GM21367 (cell line): Measurements from ENCODE around the gene THBS3.
"Not testable (repeated sequence)": the region's sequence is repeated elsewhere in the genome, so short reads cannot be mapped to it uniquely, and the experiment has no call there.

Experiments used
- ATAC-seq: cut with Tn5 transposase; IDR thresholded peaks from one replicate; pipeline ENCODE4 v1.9.1; 2021; ENCODE audit not compliant: unreplicated experiment

Gene THBS3

DNA sequence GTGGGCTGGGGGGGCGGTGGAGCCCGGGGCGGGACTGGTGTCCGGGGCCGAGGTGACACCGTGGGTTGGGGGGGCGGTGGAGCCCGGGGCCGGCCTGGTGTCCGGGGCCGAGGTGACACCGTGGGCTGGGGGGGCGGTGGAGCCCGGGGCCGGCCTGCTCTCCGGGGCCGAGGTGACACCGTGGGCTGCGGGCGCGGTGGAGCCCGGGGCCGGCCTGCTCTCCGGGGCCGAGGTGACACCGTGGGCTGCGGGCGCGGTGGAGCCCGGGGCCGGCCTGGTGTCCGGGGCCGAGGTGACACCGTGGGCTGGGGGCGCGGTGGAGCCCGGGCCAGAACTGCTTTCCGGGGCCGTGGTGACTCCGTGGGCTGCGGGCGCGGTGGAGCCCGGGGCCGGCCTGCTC lies 17.8 kb downstream of the THBS3 start:
- ATAC-seq, result not testable (repeated sequence)

DNA sequence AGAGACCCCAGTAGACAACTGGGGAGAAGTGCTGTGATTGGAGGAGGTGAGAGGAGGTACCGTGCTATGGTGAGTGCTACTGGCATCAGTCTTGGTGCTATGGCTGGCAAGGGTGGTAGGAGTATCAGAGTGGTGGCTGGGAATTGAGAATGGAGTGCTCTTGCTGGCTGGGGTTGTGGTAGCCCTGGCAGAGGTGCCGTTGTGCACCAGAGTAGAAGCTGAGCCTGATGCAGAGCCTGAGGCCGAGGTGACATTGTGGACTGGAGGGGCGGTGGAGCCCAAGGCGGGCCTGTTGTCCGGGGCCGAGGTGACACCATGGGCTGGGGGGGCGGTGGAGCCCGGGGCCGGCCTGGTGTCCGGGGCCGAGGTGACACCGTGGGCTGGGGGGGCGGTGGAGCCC lies 19.4 kb downstream of the THBS3 start:
- no peak for ATAC-seq

DNA sequence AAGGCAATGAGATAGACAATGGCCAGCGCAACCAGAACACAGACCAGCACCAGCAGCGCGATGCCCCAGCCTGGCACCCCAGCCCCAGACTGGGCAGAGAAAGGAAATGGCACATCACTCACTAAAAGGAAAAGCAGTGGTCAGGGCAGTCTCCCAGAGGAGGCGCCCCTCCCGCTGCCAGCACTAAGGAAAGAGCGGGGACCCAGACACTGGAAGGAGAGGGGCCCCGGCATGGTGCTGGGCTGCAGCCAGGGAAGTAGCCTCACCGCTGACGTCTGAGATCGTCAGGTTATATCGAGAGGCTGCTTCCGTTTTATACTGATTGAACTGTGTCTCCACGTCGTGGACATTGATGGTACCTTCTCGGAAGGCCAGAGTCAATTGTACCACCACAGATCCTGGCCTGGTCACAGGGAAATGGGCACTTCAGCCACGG lies 20.2 kb downstream of the THBS3 start:
- no peak for ATAC-seq

DNA sequence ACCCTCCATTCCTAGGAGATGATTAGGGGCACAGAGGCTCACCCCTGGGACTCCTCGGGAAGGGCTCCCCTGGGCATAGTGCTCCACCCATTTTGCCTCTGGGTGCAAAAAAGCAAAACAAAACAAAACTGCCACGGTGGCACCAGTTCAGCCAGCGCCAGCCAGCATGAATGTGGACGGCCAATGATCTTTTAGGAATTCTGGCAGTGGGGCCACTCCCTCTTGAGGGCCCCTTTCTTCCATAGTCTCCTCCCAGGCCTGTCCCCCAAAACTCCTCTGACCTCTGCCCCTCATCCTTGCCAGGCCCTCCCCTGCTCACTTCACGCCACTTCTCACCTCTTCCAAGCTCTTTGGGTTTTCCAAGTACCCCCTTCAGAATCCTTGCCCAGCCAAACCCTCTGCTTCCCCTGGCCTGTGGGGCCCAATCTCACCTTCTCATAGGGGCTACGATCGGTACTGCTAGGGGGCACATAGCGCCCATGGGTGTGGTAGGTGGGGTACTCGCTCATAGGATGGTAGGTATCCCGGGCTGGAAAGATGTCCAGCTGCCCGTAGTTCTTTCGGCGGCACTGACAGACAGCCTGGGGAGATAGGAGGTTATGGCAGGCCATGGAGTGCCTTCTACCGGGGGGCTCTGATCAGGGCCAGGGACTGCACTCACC lies 20.8 kb downstream of the THBS3 start:
- ATAC-seq, result no peak

DNA sequence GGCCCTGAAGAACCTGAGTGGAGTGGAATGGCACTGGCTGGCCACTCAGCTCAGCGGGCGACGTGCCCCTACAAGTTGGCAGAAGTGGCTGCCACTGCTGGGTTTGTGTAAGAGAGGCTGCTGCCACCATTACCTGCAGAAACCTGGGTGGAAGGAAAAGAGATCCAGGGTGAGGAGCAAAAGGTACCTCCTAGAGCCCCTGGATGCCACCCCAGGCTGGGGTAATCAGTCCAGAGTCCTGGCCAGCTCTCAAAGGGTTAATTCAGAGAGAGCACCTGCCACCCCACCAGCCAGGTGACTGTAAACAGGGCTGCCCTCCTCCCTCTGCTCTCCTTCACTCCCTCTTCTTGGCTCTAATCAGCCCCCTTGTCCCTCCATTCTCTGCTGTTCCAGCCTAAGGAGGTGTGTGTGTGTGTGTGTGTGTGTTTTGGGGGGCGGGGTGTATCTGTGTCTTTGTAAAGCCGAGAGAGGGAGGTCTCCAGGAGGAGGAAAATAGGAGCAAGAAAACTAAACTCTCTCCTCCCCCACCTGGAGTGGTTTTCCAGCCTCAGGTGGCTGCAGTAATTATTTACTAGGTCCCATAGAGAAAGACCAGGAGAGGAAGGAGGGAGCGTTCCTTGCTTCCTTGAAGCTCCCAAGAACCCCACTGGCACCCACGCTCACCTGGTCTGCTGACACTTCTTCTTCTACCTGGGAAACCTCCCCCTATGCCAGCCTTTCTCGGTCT lies 21.5 kb downstream of the THBS3 start:
- no peak for ATAC-seq

DNA sequence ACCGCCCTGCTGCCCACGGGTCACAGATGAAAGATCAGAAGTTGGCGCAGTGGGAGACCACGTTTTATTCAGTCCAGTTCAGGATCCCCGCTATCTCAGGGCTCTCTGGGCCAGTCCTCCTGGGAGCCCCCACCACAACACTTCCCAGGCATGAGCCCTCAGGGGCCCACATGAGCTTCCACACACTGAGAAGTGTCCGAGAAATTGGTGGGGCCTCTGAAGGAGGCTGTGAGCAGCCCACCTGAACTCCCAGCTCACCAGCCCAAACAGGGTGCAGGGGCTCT lies 22.0 kb downstream of the THBS3 start:
- no peak for ATAC-seq

DNA sequence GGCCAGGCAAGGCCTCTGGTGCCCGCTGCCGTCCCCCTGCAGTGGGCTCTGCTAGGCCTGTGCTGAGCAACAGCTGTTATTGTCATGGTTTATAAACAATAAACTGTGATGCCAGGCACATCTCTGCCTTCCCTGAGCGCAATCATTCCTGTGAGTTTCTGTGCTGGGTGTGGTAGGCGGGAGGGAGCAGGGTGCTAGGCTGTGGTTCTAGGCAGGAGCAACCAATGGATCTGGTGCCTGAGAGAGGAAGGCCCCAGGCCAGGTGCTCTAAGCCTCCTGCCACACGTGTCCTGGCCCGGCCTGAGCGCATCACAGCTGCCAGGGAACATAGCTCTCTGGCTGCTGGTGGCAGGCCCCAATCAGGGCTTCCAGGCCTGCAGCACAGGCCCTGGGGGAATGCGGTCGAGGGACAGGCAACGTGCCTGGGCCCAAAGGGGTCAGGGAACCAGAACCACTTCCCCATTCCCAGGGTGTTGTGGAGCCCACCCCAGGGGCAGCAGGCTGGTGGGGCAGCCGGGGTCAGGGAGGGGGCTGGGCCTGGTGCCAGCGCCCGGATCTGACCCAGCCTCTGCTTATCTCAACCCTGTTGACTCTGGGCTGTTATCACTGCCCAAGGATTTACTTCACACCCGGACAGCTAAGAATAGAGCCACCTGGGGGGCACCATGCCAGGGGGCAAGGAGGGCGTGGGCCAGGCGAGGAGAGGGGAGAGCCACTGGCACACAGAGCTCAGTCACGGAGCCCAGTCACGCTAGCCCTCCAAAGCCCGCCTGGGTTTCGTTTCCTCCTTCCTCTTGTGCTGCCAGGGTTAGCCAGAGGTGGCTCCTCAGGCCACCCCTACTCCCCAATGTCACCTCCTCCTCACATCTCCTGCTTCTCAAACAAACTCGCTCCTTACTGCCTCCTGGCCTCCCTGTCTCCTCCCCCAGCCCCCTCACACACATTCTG lies 22.6 kb downstream of the THBS3 start:
- ATAC-seq, result peak; percentile 61

DNA sequence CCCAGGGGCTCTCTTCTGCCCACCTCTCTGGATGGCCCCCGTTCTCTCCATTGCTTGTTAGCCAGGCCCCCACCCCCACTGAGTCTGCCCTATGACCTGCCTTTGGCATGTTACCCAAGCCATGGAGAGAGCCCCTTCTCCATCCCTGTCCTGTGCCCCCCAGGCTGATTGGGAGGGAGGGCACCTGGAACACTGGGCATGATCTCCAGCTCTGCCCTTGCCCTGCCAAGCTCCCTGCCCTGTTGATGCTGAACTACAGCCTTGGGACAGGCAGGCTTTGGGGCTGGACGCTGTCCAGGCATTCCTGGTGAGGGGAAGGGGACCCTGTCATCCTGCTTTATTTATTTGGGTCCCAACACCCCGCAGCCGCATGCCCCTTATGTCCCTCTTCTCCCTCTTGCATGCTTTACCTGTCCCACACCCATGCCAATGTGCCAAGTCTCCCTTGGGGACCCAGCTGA lies 23.3 kb downstream of the THBS3 start:
- no peak for ATAC-seq

DNA sequence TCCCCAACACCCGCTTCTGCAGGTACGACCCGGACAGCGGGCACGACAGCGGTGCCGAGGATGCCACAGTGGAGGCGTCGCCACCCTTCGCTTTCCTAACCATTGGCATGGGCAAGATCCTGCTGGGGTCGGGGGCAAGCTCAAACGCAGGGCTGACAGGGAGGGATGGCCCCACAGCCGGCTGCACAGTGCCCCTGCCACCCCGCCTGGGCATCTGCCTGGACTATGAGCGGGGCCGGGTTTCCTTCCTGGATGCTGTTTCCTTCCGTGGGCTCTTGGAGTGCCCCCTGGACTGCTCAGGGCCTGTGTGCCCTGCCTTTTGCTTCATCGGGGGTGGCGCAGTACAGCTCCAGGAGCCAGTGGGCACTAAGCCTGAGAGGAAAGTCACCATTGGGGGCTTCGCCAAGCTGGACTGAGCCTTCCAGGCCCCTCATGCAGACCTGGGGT lies 23.9 kb downstream of the THBS3 start:
- no peak for ATAC-seq

DNA sequence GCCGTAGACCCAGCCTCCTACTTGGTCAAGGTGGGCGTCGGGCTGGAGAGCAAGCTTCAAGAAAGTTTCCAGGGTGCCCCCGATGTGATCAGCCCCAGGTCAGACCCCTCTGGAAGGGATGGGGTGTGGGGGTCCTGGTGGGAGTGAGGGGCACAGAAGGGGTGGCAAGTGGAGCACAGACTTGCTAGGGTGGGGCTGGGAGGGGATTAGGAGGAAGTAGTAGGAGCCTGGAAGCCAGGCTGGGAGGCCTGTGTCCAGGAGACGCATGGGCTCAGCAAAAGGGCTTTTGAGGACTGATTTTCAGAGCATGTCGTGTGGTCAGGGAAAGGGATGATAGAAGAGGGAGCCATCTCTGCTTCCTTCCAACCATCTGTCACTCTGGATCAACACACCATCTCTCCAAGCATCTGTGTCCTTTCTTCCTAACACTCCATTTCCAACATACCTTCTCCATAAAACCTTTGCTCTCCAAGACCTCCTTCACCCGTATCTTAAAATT lies 25.6 kb downstream of the THBS3 start:
- no peak for ATAC-seq

DNA sequence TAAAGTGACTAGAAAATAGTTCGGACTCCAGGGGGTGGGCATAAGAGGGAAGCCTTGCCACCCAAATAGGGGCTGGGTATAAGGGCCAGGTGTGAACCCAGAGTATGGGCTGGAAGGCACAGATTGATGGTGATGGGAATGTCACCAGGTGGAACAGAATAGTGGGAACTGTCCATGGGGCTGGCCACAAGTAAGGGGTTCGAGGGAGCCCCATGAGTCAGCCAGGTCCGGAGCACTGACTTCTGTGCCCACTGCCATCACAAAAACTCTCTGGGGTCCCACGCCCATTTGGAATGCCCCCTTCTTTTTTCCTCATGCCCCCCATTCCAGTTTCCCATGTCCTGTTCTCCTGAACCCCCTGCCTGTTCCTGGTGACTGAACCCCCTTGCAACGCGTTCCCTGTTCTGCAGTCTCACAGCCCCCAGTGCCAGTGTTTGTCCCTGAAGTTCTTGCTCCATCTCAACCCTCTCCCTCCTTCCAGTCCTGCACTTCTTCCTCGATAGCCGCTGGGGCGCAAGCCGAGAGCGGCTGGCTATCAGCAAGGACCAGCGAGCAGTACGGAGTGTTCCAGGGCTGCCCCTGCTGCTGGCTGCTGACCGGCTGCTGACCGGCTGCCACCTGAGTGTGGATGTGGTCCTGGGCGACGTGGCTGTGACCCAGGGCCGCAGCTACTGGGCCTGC lies 26.2 kb downstream of the THBS3 start:
- ATAC-seq, result no peak

DNA sequence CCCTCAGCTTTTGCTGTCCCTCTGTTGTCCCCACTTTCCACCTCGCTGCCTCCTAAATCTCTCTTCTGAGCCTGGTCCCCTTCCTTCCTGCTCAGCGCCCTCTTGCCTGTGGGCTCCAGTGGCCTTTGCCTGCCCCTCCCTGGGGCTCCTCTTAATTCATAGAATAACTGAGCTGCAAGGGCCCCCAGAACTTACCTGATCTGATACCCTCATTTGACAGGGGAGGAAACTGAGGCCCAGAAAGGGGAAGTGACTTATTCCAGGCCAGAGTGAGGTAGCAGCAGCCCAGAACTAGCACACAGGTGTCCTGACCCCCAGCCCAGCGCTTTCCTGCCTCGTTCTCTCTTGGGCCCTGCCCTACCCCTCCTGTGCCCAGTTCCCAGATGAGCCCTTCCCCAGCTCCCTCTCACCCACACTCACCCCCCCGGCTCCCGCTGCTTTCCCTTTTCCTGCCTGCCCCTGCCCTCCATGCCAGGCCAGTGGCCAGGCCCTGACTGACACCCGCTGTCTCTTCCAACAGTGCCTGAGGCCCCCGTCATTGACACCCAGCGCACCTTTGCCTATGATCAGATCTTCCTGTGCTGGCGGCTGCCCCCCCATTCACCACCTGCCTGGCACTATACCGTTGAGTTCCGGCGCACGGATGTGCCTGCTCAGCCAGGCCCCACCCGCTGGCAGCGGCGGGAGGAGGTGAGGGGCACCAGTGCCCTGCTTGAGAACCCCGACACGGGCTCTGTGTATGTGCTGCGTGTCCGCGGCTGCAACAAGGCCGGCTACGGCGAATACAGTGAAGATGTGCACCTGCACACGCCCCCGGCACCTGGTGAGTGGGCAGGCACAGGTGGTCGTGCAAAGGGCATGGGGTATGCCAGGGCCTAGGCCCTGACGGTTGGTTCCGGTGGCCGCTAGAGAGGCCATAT lies 28.3 kb downstream of the THBS3 start:
- no peak for ATAC-seq

DNA sequence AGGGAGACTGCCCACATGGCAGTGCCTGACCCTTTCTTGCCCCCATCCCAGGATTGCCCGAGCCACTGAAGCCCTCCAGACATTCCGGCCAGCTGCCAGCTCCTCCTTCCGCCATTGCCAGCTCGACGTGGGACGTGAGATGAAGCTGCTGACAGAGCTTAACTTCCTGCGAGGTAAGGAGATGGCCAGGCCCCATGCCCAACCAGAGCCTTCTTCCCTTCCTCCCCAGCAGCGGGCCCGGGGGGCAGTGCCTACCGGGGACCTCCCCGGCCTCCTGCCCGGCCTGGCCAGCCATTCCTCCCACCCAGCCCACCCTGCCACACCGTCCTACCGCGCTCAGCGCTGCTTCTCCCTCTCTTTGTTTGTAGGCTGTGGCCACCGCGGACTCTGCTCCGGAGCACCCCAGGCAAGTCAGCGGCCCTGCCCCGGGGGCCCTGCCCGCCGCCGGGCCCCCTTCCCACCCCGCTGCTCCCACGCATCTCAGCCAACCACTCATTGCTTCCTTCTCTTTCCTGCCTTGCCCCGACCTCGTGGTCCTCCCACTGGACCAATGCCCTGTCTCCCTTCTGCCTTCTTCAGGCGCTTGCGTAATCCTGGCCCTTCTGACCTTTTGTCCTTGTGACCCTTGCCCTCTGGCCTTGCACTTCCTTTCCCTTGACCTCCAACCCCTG lies 29.1 kb downstream of the THBS3 start:
- no peak for ATAC-seq

DNA sequence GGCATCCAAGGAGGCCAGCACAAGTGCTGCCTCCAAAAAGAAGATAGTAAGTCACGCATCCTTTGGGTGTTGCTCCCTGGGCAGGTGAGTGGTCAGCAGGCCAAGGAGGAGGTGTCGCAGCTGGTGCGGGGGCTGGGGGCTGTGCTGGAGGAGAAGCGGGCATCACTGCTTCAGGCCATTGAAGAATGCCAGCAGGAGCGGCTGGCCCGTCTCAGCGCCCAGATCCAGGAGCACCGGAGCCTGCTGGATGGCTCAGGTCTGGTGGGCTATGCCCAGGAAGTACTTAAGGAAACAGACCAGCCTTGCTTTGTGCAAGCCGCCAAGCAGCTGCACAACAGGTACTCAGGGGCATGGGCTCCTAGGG lies 29.8 kb downstream of the THBS3 start:
- ATAC-seq, result no peak

DNA sequence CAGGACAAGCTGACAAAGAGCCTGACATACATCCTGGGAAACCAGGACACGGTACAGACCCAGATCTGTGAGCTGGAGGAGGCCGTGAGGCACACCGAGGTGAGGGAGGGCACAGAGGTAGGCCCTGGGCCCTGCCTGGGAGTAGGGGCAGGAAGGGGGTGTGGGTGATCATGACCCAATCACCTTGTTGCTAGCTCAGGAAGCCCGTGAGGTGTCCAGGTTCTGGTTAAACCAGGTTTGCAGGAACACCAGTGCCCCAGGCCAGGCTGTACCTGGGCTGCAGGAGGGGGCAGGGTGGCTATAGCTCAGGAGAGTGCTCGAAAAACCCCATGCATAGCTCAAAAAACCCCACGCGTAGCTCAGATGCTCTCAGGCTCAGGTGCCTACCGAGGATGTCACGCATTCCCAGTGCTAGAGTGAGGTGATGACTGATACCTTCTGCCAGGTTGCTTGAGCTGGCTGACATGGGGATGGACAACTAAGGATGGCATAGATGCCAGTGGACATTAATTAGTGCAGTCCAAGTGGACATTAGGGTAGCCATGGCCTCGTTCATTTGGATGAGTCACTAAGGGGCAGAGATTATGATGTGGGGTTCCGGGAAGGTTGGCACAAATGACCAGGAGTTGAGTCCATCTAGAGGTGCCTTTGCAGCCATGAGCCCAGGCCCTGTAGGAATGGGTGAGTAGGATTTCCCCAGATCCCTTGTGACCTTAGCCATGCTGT lies 30.3 kb downstream of the THBS3 start:
- ATAC-seq, result no peak

DNA sequence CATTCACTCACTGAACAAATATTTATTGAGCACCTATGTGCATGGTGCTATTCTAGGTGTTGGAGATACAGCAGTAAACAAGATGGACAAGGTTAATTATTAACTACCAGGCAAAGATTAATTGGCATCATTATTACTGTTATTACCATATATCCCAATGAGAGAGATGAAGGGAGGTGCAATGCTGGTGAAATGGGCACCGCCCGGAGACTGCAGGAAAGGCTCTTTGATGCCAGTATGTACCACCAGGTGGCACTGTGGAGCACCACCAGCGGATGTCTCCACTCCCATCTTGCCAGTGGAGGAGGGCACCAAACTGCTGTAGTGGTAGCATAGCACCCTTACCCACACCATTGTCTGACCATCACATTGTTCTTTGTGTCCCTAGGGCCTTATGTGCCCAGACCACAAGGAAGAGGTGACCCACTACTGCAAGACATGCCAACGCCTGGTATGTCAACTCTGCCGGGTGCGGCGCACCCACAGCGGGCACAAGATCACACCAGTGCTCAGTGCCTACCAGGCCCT lies 31.1 kb downstream of the THBS3 start:
- ATAC-seq, result no peak

DNA sequence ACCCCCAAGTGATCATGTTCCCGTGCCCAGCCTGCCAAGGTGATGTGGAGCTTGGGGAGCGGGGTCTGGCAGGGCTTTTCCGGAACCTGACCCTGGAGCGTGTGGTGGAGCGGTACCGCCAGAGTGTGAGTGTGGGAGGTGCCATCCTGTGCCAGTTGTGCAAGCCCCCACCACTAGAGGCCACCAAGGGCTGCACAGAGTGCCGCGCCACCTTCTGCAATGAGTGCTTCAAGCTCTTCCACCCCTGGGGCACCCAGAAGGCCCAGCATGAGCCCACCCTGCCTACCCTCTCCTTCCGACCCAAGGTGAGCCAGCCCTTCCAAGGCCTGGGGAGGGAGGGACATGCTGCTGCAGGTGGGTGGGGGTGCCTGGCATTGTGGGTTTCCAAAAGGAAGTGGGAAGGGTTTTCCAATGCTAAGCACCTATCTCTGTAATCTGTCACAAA lies 31.7 kb downstream of the THBS3 start:
- no peak for ATAC-seq

DNA sequence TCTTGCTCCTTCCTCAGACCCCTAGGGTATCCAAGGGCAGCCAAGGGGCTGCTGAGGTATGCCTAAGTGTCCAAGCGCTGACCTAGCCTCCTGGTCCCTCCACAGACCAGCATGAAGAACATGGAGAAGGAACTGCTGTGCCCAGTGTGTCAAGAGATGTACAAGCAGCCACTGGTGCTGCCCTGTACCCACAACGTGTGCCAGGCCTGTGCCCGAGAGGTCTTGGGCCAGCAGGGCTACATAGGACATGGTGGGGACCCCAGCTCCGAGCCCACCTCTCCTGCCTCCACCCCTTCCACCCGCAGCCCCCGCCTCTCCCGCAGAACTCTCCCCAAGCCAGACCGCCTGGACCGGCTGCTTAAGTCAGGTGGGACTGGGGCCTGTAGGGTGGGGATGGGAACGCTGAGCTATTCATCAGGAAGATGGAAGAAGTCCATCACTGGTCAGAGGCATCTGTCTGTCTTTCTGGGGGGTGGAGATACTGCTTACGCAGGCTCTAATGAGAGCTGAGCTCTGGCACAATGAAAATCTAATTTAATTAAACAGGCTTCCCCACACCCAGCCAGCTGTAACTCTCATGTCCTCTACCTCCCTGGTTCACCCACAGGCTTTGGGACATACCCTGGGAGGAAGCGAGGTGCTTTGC lies 32.3 kb downstream of the THBS3 start:
- ATAC-seq, result no peak
